Raji (cell line): ENCODE measurements around the gene MAPK1.

Experiments used
- POLR2A ChIP-seq: IDR thresholded peaks from 2 replicates; pipeline ENCODE4 v1.6.1; 2011; ENCODE audit warnings: low read depth, low read length, control low read depth; ENCODE audit not compliant: insufficient read depth

MAPK1 gene

DNA sequence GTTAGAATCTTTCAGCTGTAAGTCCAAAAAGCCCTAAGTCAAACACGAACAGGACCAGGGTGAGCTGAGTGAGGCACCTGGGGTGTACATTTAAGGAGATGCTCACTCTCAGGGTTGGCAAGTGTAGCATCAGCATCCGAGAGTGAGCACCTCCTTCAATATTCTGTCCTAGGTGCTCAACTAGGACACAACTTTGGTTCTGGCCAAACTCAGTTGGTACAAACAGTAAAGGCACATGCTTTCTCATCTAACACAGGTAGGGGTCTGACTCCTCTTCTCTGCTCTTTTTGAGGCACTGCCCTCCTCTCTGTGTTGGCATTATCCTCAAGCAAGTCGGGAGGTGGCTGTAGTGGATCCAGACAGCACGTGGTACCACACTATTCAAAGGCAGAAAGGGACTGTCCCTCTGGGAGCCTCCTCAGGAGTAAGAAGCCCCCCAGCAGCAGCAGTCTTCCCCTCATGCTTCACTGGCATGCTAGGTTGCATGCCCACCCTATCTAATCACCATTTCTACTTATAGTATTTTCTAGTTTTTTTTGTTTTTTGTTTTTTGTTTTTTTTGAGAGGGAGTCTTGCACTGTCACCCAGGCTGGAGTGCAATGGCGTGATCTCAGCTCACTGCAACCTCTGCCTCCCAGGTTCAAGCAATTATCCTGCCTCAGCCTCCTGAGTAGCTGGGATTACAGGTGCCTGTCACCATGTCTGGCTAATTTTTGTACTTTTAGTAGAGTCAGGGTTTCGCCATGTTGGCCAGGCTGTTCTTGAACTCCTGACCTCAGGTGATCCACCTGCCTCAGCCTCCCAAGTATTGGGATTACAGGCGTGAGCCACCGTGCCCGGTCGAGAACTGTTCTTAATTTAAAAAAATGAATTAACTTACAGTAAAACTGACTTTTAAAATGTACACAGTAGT, 14.7 kb upstream of the MAPK1 start:
- TF ChIP-seq POLR2A = no peak

DNA sequence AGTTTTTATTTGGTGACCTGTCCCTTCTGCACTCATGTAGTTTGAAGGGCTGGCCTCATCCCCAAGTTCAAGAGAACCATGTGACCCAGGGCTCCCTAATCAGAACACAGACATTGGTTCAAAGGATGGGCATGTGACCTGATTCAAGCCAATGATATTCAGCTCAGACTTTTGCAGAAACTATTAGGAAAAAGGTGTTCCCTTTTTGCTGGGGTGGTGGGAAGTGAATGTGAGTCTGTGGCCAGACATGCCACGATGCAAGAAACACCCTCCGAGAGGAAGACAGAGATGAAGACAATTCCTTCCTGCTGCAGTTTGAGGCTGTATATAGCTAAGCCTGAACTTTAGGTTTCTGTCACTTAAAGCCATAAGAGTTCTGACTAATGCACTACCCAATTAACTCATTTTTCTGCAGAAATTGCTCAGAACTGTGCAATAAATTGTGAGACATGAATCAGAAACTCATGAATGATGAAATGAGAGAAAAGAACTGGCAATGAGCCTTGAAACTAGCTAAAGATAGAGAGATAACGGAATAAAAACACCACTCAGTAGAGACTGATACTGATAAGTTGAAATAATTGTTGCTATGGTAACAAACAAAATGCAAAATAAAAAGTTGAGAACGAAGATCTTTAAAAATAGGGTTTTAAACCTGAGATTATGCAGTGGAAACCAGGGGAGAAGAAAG, 9.2 kb upstream of the MAPK1 start:
- no peak for TF ChIP-seq POLR2A

DNA sequence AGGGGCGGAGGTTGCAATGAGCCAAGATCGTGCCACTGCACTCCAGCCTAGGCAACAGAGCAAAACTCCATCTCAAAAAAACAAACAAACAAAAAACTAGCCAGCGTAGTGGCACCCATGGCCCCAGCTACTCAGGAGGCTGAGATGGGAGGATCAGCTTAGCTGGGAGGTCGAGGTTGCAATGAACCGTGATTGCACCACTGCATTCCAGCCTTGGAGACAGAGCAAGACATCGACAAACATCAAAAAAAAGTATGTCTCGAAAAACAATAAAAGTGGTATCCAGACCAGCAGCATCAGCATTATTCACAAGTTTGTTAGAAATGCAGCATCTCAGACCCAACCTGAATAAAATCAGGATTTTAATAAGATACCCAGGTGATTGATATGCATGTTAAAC, 6.2 kb upstream of the MAPK1 start:
- no peak for TF ChIP-seq POLR2A

- TF ChIP-seq POLR2A = no peak
Observed at GRCh38 chr22:21868651-21869050, 1.2 kb upstream of the MAPK1 start.

- TF ChIP-seq POLR2A = no peak
Observed at GRCh38 chr22:21866833-21867527, 465 bp downstream of the MAPK1 start.

GRCh38 chr22:21865041-21865440, 2.4 kb downstream of the MAPK1 start:
- TF ChIP-seq POLR2A = no peak

- no peak for TF ChIP-seq POLR2A
Observed at GRCh38 chr22:21862386-21863245, 4.8 kb downstream of the MAPK1 start.

DNA sequence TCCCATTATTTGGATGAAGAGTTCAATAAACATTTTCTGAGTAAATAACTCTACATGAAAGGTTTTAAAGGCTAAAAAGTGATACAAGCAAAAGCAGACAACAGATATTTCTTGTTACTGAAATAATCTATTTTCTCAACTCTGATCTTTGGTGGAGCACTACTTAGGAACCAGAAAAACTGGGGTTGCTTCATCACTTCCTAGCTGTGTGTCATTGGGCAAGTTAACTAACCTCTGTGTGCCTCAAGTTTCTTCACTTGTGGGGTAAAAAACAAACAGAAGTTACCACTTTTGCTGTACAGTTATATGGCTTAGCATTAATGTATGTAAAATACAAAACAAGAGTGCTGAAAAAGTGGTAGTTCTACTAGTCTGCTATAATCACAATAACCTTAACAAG, 5.6 kb downstream of the MAPK1 start:
- TF ChIP-seq POLR2A = no peak

GRCh38 chr22:21861264-21861848, 6.1 kb downstream of the MAPK1 start:
- TF ChIP-seq POLR2A = no peak

- no peak for TF ChIP-seq POLR2A
Observed at GRCh38 chr22:21860491-21861039, 6.9 kb downstream of the MAPK1 start.

DNA sequence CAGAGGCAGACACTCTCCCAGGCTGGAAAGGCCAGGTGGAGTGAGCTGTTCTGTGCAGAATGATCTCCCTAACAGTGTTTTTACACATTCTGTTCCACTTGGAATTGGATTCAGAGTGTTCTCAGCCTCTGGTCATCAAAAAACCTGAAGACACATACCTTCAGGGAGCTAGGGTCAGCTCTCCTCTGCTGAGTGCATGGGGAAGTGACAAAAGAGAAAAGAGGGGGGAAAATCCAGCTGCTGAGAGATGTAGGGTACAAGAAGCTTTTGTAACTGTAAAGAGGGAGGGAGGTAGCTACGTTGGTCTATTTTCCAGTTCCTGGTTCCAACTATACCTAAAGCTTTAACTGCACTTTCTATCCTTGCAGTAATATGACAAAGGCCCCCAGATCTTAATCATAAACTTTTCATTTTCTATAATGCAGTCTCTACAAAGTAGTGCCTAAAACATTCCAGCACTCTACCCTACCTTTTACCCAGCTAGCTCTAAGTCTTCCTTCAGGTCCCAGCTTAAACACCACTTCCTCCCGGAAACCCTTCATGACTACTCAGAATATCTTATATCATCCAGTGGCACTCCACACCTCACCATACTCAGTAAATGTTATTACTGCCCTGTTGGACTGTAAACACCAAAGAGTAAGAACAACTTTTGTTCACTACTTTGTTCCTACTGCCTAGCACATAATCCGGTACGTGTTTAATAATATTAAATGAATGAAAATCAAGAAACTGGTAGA, 9.2 kb downstream of the MAPK1 start:
- no peak for TF ChIP-seq POLR2A

DNA sequence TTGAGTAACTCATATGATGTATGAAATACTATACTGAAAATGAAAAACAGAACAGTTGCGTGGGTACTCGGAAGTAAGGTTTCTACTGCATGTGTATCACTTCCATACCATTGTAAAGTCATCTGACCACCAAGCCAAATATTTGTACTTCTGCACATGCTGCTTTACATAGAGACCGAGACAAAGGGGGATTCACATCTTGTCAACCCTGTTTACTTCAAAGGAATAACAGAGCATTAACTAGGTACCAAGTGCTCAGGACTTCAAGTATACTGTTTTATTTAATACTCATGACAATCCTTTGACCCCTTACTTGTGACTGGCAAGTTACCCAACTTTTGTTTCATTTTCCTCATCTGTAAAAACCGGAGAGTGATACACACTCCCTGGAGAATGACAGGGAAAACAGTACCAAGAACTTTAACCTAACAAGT, 9.9 kb downstream of the MAPK1 start:
- no peak for TF ChIP-seq POLR2A

DNA sequence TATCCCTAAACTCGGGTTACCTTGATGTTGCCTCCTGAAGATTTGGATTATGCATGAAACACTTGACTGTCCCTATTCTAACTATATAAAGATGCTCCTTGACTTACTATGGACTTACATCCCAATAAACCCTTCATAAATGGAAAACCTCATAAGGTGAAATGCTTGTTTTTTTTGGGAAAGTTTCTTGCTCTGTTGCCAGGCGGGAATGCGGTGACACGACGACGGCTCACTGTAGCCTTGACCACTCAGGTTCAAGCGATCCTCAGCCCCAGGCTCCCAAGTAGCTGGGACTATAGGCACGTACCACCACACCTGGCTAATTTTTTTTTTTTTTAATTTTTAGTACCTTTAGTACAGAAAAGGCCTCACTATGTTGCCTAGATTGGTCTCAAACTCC, 10.6 kb downstream of the MAPK1 start:
- no peak for TF ChIP-seq POLR2A
